Esophagus muscularis mucosa (tissue), 4 donors: ENCODE measurements around the gene ZNF333.

Experiments used
- EP300 ChIP-seq: sonication (generic); formaldehyde crosslinking; IDR thresholded peaks from one replicate; pipeline ENCODE4 v1.6.1; 2017; ENCODE audit warnings: antibody characterized with exemption
- POLR2AphosphoS5 ChIP-seq, 2 donors: sonication (generic); formaldehyde crosslinking; IDR thresholded peaks; one replicate each; pipeline ENCODE4 v1.6.1; 2017; ENCODE audit warnings: antibody characterized with exemption in 2 of 2
- TF ChIP-seq, protein P1 (sequence below), 3 experiments: fragments of 200-600 bp in 2 of 3; fragments of 450-650 bp in 1 of 3; sonication (generic) in 2 of 3; IDR thresholded peaks; one replicate each; pipeline ENCODE4 v1.5.1; 2017 to 2019; ENCODE audit warnings: antibody characterized with exemption in 3 of 3, mild to moderate bottlenecking in 2 of 3, moderate library complexity in 1 of 3

DNA sequence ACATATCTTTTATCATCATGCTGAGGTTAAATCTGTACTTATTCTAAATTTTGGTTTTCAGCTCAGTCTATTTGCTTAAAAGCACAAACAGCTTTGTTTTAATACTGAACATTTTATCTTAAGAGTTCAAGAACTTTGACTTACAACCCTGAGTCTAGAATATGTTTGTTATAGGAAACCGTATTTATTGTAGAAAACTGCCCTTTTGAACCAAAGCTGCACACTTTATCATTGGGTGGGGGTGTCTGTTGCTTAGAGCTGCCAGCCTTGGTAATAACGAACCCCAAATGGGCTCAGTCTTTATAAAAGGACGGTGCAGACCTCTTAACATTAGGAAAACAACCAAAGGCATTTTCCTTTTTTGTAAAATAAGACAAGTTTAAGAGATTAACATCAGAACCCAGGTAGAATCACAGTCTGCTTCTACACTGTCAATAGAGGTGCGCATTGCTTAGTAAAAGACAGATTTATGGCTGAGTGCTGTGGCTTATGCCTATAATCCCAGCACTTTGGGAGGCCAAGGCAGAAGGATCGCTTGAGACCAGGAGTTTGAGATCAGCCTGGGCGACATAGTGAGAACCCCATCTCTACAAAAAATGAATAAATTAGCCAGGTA is 29.9 kb upstream of the ZNF333 start:
- TF ChIP-seq, protein P1, sequence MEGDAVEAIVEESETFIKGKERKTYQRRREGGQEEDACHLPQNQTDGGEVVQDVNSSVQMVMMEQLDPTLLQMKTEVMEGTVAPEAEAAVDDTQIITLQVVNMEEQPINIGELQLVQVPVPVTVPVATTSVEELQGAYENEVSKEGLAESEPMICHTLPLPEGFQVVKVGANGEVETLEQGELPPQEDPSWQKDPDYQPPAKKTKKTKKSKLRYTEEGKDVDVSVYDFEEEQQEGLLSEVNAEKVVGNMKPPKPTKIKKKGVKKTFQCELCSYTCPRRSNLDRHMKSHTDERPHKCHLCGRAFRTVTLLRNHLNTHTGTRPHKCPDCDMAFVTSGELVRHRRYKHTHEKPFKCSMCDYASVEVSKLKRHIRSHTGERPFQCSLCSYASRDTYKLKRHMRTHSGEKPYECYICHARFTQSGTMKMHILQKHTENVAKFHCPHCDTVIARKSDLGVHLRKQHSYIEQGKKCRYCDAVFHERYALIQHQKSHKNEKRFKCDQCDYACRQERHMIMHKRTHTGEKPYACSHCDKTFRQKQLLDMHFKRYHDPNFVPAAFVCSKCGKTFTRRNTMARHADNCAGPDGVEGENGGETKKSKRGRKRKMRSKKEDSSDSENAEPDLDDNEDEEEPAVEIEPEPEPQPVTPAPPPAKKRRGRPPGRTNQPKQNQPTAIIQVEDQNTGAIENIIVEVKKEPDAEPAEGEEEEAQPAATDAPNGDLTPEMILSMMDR (IDR thresholded peaks at IDR 0.05), result no peak
- TF ChIP-seq EP300 (no peak), POLR2AphosphoS5 (IDR thresholded peaks at IDR 0.05) (no peak)
